ENCODE results near the gene HDHD5.

HDHD5 gene

DNA sequence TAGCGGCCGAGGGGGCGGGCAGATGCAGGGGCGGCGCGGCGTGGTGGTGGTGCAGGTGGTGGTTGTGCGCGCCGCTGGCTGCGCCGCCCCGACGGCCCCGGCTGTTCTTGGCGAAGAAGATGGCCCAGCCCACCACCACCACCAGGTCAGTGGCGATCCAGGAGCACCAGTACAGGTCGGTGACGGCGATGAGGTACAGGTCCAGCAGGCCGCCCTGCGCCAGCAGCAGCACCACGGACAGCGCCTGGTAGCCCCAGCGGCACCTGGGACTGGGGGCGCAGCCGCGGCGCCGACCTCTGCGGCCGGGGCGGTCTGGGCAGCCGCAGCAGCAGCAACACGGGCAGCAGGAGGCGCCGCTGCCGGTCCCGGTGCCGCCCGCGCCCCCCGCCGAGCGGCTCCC lies 38.8 kb downstream of the HDHD5 start:
- peak; percentile 42 for DNase-seq (ENCODE audit: low read depth)

DNA sequence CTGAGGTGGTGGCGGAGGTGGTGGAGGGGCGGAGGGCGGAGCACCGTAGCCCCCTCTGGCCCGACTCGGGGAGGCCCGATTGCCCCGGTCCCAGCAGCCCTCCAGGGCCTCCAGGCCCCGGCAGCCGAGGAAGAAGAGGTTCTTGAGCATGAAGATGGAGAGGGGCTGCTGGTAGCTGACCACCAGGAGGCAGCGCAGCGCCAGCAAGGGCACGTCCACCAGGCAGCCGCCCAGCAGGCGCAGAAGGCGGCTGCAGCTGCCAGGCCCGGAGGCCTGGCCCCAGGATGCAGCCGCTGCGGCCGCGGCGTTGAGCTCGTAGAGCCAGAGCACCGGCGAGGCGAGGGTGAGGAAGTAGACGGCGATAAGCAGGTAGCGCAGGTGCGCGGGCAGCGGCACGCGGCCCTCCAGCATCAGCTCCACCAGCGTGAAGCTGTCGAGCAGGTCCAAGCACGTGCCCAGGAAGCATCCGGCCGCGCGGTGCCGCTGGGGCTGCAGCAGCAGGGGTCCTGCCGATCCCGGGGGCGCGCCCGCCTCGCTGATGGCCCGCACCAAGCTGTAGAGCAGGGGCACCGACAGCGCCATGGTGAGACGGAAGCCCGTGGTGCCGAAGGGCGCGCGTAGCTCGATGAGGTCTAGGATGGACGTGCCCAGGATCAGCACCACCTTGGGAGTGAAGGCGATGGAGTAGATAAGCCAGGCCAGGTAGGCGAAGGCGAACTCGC lies 39.4 kb downstream of the HDHD5 start:
- peak; percentile 21 for DNase-seq (ENCODE audit: low read depth)

DNA sequence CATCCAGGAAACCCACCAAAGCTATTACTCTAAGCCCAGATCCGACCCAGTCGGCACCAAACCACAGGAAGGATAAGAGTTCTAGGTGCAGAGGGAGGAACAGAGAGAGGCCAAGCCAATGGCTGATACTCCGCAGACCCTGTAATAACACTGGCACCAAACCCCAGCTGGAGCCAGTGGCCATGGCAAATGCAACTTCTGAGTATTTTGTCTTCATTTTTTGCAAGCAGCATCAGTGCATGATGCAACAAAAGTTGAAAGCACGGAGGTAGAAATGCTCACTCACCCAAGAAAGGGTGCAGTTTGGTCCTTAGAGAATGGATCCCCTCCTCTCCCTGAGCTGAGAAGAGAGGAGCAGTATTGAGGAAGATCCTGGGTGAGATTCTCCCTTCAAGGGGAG lies 40.7 kb downstream of the HDHD5 start:
- DNase-seq (ENCODE audit: low read depth): no peak

DNA sequence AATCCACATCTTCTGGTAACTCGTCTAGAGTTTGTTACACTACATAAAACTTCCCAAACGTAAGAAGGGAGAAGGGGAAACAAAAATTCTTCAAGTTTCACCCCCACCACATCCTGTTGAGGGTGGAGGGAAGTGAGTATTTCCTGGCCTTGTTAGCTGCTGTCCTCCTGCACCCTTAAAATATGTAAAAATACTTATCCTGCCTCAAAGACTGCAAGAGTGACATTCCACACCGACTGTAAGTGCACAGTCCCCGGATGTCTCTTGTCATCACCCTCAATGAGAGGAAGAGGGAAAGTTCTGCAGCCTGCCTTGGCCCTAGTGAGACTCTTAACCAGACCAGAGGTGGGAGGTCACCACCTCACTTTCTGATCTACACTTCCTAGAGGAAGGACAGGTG lies 41.2 kb downstream of the HDHD5 start:
- DNase-seq (ENCODE audit: low read depth): no peak

DNA sequence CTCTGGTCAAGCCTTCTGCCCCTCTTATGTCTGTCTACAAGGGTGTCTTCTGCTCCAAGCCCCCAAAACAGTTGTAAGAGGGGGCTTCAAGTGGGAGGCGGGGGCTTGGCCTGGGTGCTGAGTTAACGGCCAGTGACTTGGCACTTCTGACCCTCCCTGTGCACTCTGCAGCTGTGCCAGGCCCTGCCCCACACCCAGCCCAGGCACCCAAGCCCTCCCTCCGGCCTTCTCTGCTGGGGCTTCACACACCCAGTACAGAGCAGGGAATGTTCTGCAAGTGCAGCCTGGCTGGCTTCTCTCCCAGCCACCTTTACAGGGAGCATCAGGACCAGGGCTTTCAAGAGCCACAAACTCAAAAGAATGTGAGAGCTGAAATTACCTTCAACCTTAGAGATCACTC lies 41.7 kb downstream of the HDHD5 start:
- DNase-seq (ENCODE audit: low read depth): no peak

DNA sequence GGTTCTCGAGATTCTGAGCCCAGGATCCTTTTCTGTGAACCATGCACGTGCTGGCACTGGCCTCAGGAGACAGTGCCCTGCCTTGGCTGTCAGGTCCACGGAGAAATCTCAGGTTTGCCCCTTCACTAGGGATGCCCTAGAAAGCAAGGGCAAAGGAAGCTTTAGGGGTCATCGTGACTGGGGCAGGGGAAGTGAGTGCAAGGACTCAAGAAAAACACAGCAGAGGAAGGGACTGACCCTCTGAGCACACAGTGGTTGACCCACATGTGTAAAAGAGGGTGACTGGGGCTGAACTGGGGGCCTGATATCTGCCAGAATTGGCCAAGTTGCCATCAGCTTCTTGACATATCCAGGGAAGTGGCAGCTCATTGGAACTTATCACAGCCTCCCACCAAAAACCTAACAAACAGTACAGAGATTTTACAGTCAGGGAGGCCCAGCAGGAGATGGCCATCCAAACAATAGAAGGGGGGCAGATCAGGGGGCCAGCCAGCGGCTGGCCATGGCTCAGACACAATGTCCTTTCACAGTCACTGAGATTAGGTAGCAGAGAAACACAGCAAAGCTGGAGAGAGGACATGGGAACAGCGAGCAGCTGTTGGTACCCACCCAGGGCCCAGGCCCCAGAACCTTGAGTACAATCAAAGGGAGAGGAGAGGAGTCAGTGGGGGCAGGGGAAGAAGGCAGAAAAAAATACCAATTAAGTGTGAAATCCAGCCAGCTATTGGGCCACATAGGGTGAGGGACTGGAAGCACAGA lies 42.3 kb downstream of the HDHD5 start:
- no peak for DNase-seq (ENCODE audit: low read depth)

DNA sequence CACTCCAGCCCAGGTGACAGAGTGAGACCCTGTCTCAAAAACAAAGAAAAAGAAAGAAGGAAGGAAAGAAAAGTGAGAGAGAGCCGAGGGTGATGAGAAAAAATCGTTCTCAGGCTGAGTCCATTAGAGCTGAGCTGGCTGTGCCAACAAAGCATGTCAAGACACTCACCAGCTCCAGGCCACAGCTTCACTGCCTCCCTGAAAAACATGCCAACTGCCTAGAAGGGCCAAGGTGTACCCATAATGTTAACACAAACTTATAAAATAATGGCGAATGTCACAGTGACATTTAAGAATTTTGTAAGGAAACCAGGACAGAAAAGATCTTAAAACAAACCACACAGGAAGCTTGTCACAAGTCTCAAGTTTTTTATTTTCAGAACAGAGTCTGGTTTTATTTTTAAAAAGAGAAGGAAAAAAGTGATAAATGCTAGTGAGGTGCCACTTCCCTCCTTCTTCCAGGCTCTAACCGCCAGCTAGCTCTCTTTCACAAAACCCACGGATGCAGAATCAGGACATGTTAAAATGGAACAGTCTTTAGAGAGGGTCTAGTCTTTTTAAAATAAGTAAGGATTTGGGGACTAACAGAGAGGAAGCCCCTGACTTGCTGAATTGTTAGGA lies 43.0 kb downstream of the HDHD5 start:
- no peak for DNase-seq (ENCODE audit: low read depth)

DNA sequence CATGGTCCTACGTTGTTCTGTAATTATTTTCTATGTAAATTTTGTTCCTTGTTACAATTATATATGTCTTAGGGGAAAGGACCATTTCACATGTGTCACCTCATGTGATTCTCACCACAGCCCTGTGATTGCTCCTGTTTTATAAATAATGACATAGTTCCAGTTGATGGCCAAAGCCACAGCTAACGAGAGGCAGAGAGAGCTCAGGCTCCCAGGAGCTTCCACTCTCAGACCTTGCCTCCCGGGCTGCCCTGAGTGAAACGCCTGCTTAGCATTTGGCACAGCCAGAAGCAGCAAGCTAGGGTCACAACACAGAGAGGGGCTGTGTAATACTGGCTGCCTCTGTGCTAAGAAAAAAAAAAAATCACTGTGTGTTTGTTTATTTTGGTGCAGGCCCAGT lies 43.8 kb downstream of the HDHD5 start:
- no peak for DNase-seq (ENCODE audit: low read depth)

DNA sequence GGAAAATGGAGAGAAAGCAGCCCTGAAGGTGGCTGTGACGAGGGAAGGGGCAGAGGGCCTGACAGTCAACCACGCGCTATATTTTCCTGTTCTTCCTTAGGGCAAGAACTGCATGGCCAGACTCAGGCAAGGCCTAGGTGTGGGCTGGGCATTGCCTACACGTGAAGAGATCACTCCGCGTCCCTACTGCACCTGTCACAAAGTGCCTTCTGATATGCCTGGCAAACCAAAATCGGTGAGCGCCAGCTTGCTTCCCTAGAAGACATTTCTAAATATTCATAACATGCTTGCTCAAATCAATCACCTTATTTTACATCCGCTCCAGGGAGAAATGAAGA lies 44.2 kb downstream of the HDHD5 start:
- no peak for DNase-seq (ENCODE audit: low read depth)

DNA sequence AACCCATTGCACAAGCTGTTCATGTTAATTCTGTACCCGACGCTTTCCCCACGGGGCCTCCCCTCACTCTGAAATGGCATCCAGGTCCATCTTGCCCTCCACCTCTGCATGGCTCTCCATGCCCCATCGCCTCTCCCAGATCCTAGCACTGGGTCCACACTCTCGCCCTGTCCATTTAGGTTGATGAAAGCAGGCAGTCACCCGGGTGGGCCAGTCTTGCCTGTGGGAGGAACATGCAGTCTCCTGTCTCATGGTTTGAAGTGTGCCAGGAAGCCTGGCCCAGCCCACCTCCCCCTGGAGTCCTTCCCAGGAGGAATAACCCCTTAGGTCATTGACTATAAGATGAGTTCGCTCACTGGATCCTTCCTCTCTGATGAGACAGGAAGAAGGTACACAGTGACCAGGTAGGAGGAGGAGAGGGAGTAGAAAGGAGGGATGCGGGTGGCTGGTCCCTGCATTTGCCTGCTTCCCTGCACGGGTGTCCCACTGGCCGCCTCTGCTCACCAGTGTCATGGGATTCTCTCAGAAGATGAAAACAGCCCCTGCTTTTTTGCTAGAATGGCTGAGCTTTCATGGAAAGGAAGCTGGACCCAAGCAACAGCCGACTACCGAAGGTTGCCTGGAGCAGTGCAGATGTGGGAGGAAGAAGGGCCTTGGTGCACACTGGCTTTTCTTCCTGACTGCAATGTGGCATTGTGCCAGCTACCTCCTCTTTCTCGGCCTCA lies 44.7 kb downstream of the HDHD5 start:
- no peak for DNase-seq (ENCODE audit: low read depth)

DNA sequence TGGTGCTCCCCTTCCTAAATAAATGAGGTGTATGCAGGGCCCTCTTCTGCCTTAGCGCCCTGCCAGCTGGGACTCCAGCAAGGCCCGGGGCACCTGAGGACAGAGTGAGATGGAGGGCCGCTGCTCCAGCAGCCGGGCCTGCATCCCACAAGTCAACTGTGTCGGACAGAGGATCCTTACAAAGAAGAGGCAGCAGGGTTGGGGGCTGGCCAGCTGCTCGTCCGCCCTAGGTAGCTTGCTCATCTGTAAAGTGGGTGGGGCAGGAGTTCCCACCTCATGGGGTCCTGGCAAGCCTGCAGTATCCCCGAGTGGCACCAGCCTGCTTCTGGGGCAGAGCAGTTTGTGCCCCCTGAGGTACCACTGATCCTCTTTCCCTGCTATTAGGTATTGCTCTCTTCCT lies 45.5 kb downstream of the HDHD5 start:
- DNase-seq (ENCODE audit: low read depth): no peak

DNA sequence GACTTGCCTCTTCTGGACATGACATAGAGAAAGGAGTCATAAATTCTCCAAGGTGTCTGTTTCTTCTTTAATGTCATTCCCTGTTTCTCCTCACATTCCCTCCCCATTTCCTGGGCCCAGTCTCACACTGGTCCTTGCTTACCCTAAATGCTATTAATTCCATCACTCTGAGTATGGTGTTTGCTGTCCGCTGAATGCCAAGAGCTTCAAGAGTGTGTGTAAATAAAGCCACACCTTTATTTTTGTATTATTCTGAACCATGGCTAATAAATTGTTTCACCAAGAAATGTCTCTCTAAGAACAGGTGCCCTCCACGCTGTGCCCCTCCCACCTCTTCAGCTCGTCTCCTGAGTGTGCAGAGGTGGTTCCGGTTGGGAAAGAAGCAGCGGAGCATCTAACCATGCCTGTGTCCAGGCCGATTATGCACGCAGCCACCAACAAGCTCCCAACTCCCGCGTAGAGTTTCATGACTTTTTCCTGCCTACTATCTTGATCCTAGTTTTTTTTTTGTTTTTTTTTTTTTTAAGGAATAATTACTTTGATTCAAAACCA lies 46.5 kb downstream of the HDHD5 start:
- no peak for DNase-seq (ENCODE audit: low read depth)

DNA sequence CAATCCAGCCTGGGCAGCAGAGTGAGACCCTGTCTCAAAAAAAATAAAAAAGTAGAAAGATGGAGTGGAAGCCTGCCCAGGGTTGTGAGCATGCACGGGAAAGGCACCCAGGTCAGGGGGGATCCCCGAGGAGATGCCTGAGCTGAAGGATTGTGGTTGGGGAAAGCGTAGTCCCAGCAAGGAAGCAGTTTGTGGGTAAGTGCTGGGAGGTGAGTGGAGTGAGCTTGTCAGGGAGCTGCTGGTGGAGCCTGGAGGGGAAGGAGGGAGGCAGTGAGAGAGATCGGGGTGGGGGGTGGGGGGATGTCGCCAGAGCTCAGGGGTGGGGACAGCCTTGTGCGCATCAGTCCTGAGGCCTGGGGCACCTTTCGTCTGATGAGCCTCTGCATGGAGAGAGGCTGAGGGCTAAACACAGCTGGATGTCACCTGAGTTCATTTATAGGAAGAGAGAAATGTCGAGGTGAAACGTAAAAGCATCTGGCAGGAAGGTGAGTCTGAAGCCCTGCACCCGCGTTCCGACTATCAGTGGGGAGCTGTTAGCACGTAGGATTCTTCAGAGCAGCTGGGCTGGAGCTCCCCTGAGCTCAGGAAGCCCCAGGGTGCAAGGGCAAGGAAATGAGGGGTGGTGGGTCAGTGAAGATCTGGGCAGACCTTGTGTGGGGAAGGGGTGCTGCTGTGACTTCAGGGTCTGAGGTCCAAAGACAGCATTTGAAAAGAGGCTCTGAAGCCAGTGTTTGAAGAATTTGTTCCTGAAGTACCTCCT lies 48.1 kb downstream of the HDHD5 start:
- DNase-seq (ENCODE audit: low read depth): no peak

DNA sequence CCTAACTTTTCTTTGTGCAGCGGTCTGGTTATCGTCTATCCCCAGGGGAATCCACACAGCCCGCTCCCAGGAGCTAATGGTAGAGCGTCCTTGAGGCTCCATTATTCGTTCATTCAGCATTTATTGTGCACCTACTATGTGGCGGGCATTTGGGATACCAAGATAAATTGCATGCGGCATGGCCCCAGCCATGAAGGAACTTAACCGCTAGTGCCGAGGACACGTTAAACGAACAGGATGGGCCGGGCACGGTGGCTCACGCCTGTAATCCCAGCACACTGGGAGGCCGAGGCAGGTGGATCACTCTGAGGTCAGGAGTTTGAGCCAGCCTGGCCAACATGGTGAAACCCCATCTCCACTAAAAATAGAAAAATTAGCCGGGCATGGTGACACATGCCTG lies 49.1 kb downstream of the HDHD5 start:
- DNase-seq (ENCODE audit: low read depth): no peak

DNA sequence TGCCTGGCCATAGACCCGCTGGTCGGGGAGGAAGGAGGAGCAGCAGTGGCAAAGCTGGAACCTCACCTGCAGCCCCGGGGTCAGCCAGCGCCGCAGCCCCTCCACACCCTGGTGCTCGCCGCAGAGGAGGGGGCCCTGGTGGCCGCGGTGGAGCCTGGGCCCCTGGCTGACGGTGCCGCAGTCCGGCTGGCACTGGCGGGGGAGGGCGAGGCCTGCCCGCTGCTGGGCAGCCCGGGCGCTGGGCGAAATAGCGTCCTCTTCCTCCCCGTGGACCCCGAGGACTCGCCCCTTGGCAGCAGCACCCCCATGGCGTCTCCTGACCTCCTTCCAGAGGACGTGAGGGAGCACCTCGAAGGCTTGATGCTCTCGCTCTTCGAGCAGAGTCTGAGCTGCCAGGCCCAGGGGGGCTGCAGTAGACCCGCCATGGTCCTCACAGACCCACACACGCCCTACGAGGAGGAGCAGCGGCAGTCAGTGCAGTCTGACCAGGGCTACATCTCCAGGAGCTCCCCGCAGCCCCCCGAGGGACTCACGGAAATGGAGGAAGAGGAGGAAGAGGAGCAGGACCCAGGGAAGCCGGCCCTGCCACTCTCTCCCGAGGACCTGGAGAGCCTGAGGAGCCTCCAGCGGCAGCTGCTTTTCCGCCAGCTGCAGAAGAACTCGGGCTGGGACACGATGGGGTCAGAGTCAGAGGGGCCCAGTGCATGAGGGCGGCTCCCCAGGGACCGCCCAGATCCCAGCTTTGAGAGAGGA lies 49.8 kb downstream of the HDHD5 start:
- DNase-seq (ENCODE audit: low read depth): no peak

DNA sequence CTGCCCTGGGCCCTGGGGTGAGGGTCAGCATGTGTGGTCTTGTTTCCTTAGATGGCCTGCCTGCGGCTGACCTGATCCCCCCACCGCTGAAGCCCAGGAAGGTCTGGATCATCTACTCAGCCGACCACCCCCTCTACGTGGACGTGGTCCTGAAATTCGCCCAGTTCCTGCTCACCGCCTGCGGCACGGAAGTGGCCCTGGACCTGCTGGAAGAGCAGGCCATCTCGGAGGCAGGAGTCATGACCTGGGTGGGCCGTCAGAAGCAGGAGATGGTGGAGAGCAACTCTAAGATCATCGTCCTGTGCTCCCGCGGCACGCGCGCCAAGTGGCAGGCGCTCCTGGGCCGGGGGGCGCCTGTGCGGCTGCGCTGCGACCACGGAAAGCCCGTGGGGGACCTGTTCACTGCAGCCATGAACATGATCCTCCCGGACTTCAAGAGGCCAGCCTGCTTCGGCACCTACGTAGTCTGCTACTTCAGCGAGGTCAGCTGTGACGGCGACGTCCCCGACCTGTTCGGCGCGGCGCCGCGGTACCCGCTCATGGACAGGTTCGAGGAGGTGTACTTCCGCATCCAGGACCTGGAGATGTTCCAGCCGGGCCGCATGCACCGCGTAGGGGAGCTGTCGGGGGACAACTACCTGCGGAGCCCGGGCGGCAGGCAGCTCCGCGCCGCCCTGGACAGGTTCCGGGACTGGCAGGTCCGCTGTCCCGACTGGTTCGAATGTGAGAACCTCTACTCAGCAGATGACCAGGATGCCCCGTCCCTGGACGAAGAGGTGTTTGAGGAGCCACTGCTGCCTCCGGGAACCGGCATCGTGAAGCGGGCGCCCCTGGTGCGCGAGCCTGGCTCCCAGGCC lies 50.6 kb downstream of the HDHD5 start:
- no peak for DNase-seq (ENCODE audit: low read depth)

DNA sequence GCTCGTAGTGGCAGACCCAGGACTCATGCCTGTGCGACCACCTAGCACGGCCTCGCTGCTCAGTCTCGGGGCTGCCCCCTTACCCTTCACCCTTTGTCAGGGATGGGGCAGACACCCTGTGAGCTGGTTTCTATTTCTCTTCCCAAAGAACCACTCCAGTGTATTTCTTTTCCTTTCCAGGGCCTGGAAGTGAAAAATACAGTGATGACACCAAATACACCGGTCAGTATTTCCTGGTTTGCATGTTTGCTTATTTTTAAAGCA lies 51.6 kb downstream of the HDHD5 start:
- no peak for DNase-seq (ENCODE audit: low read depth)

DNA sequence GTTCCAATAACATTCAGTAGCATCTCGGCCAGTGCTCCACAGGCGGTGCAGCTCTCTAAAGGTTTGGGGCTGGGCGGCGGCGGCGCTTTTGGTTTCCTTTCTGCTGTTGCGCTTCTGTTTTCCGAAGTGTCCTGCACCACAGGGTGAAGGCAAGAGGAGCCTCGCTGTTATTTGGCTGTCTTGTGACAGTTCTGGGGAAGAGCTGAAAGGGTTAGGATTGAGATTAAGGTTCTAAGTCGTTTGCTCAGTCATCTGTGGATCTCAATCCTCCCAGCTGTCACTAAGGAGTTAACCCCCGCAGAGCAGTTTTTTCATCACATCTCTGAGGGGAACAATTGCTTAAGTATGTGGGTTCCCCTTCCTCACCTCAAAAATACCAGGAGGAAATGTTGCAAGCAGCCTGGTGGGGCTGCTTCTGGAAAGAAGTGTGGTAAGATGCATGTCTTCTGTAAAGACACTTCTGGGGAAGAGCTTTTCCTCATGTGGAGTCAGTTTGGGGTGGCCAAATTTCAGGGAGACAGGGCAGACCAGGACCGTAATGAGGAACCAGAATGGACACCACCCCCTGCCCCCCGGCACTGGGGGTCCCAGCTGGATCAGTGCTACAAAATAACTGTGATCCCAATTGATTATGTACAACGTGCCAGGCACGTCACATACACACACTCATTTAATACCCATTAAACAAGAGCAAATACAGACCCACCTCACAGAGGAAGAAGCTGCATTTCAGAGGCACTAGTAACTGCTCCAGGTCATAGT lies 52.1 kb downstream of the HDHD5 start:
- DNase-seq (ENCODE audit: low read depth): peak; percentile 27

DNA sequence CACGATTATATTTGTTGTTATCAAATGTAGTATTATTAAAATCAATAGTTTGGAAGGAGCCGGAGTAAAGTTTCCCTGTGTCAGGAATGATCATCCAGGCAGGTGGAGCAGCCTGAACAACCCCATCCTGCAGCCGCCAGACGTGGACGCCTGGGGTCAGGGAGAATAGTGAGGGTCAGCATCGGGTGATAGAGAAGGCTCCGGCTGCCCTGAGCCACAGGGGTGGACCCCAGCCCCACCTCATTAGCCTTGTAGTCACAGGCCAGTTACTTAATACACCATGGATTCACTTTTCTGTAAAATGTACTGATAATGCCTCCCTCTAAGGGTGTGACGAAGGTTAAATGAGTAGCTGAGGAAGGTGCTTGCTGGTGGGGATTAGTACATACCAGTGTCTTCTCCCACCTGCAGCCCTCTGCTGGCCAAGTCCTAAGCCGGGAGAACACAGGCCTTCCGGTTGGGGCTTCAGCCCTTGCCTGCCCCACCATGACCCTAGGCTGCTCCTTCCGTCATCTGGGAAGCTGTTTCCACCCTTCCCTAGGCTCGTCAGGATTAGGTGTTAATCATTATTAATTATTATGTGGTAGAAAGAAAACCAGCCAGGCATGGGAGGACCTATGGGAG lies 52.8 kb downstream of the HDHD5 start:
- no peak for DNase-seq (ENCODE audit: low read depth)

Measured in amniotic epithelial cell (primary cell).